Smooth muscle cell (in vitro differentiated cells): ENCODE results near the gene ROCK2. TPM values are rescaled to one million over a fixed set of nuclear protein-coding genes. Genes with fewer than 3 reads are reported as not detected.
"Not testable (repeated sequence)": the region's sequence is repeated elsewhere in the genome, so short reads cannot be mapped to it uniquely, and the experiment has no call there.

Experiments used
- DNase-seq: peaks from one replicate; lab custom pipeline; 2025; ENCODE audit not compliant: unreplicated experiment; lab: John Stamatoyannopoulos, UW
- H2AFZ ChIP-seq: fragments of 200-600 bp; sonication (generic); 2 replicates; pipeline ENCODE4 v1.6.0; 2016; ENCODE audit warnings: antibody characterized with exemption, low read depth, mild to moderate bottlenecking
- H3F3A ChIP-seq: fragments of 200-600 bp; sonication (generic); 2 replicates; pipeline ENCODE4 v1.6.0; 2017; ENCODE audit warnings: antibody characterized with exemption, low read depth
- H3K27ac ChIP-seq: fragments of 200-600 bp; sonication (generic); 2 replicates; pipeline ENCODE4 v1.5.1; 2016; ENCODE audit warnings: low read depth, mild to moderate bottlenecking
- H3K27me3 ChIP-seq: fragments of 200-600 bp; sonication (generic); 2 replicates; pipeline ENCODE4 v1.6.1; 2016; ENCODE audit warnings: low read depth, mild to moderate bottlenecking
- H3K36me3 ChIP-seq: fragments of 200-600 bp; sonication (generic); 2 replicates; pipeline ENCODE4 v1.5.1; 2016; ENCODE audit warnings: low read depth
- H3K4me1 ChIP-seq: fragments of 200-600 bp; sonication (generic); 2 replicates; pipeline ENCODE4 v1.5.1; 2016; ENCODE audit warnings: low read depth
- H3K4me2 ChIP-seq: fragments of 200-600 bp; sonication (generic); 2 replicates; pipeline ENCODE4 v1.6.0; 2016; ENCODE audit warnings: mild to moderate bottlenecking
- H3K4me3 ChIP-seq: fragments of 200-600 bp; sonication (generic); 2 replicates; pipeline ENCODE4 v1.5.1; 2016; ENCODE audit warnings: mild to moderate bottlenecking
- H3K79me2 ChIP-seq: fragments of 200-600 bp; sonication (generic); 2 replicates; pipeline ENCODE4 v1.6.0; 2016; ENCODE audit warnings: low read depth, mild to moderate bottlenecking
- H3K9ac ChIP-seq: fragments of 200-600 bp; sonication (generic); 2 replicates; pipeline ENCODE4 v1.6.0; 2016; ENCODE audit warnings: low read depth
- H3K9me3 ChIP-seq: fragments of 200-600 bp; sonication (generic); replicated peaks from 2 replicates; pipeline ENCODE4 v1.5.1; 2016; ENCODE audit warnings: low read depth
- H4K20me1 ChIP-seq: fragments of 200-600 bp; sonication (generic); 2 replicates; pipeline ENCODE4 v1.6.0; 2016; ENCODE audit warnings: low read depth
- WGBS: methylation state at CpG from one replicate; pipeline ENCODE4 v1.1.7; 2016; ENCODE audit warnings: low lambda C conversion rate; 5-methylcytosine and 5-hydroxymethylcytosine counted together
- polyA plus RNA-seq: library from polyadenylated mRNA; unstranded; fragments of >200 nt; fragmentation: Nextera tagmentation; extraction: Ambion mirVana; gene quantifications from 2 replicates; pipeline ENCODE4 v1.2.1, GENCODE V29; 2016
- total RNA-seq: library from RNA; depleted of rRNA; stranded (reverse); fragments of >200 nt; gene quantifications from 2 replicates; pipeline ENCODE4 v1.2.3, GENCODE V29; 2014
- TF ChIP-seq, protein P1 (sequence below): fragments of 200-600 bp; sonication (generic); IDR thresholded peaks from 2 replicates; pipeline ENCODE4 v1.5.1; 2017; ENCODE audit warnings: borderline replicate concordance, mild to moderate bottlenecking, antibody characterized with exemption; ENCODE audit not compliant: insufficient read depth, poor library complexity, severe bottlenecking

The ROCK2 gene
- total and polyA plus RNA-seq, 2 experiments from 2014 or later = 27.2 to 45.5 TPM

GRCh38 chr2:11257964-11258363, 86.5 kb downstream of the ROCK2 start:
- Histone ChIP-seq H4K20me1 (peaks cover 53% of the 10 kb centered on the region), H3K79me2 (peaks cover 74% of the 10 kb centered on the region), H3K4me3 (no peak overlapping the region), H3F3A (no peaks in the 10 kb centered on the region), H3K9ac (no peak overlapping the region), H3K27ac (no peak overlapping the region), H3K4me1 (no peaks in the 10 kb centered on the region), H3K27me3 (no peaks in the 10 kb centered on the region), H3K9me3 (no peaks in the 10 kb centered on the region), H2AFZ (no peak overlapping the region), H3K4me2 (no peak overlapping the region), H3K36me3 (no peaks in the 10 kb centered on the region)
- 91% methylated on average over 3 of the region's 3 CpGs for WGBS
- TF ChIP-seq, protein P1, sequence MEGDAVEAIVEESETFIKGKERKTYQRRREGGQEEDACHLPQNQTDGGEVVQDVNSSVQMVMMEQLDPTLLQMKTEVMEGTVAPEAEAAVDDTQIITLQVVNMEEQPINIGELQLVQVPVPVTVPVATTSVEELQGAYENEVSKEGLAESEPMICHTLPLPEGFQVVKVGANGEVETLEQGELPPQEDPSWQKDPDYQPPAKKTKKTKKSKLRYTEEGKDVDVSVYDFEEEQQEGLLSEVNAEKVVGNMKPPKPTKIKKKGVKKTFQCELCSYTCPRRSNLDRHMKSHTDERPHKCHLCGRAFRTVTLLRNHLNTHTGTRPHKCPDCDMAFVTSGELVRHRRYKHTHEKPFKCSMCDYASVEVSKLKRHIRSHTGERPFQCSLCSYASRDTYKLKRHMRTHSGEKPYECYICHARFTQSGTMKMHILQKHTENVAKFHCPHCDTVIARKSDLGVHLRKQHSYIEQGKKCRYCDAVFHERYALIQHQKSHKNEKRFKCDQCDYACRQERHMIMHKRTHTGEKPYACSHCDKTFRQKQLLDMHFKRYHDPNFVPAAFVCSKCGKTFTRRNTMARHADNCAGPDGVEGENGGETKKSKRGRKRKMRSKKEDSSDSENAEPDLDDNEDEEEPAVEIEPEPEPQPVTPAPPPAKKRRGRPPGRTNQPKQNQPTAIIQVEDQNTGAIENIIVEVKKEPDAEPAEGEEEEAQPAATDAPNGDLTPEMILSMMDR = no peak
- no peak for DNase-seq

GRCh38 chr2:11257078-11257477, 87.4 kb downstream of the ROCK2 start:
- peaks cover 2% of the 10 kb centered on the region for H3K9me3 ChIP-seq
- H3F3A ChIP-seq = no peaks in the 10 kb centered on the region
- WGBS = 95% methylated on average over 16 of the region's 16 CpGs
- H4K20me1 ChIP-seq = peaks cover 60% of the 10 kb centered on the region
- no peak overlapping the region for H2AFZ ChIP-seq
- H3K4me1 ChIP-seq = no peaks in the 10 kb centered on the region
- TF ChIP-seq, protein P1 = no peak
- no peak overlapping the region for H3K4me3 ChIP-seq
- no peak overlapping the region for H3K4me2 ChIP-seq
- peaks cover 76% of the 10 kb centered on the region for H3K79me2 ChIP-seq
- no peak for DNase-seq
- H3K27ac ChIP-seq = no peak overlapping the region
- no peaks in the 10 kb centered on the region for H3K36me3 ChIP-seq
- H3K27me3 ChIP-seq = no peaks in the 10 kb centered on the region
- H3K9ac ChIP-seq = no peak overlapping the region

- Histone ChIP-seq H3K4me1 (no peaks in the 10 kb centered on the region), H2AFZ (no peak overlapping the region), H3K9ac (no peak overlapping the region), H3K4me3 (no peak overlapping the region), H4K20me1 (peaks cover 62% of the 10 kb centered on the region), H3K27me3 (no peaks in the 10 kb centered on the region), H3K9me3 (peaks cover 2% of the 10 kb centered on the region), H3K36me3 (no peaks in the 10 kb centered on the region), H3K4me2 (no peak overlapping the region), H3K27ac (no peak overlapping the region), H3F3A (no peaks in the 10 kb centered on the region), H3K79me2 (peaks cover 79% of the 10 kb centered on the region)
- WGBS = 91% methylated on average over 7 of the region's 7 CpGs
- DNase-seq = no peak
- TF ChIP-seq, protein P1 = no peak
Measured at GRCh38 chr2:11256166-11256565, 88.3 kb downstream of the ROCK2 start.

- Histone ChIP-seq H3K4me3 (no peak overlapping the region), H4K20me1 (peaks cover 57% of the 10 kb centered on the region), H3K4me1 (no peaks in the 10 kb centered on the region), H3K9me3 (peaks cover 2% of the 10 kb centered on the region), H3K36me3 (peaks cover 5% of the 10 kb centered on the region), H2AFZ (no peak overlapping the region), H3K27ac (no peak overlapping the region), H3K9ac (no peak overlapping the region), H3K79me2 (peaks cover 76% of the 10 kb centered on the region), H3K27me3 (no peaks in the 10 kb centered on the region), H3F3A (no peaks in the 10 kb centered on the region), H3K4me2 (no peak overlapping the region)
- no peak for DNase-seq
- TF ChIP-seq, protein P1 = no peak
- WGBS = 80% methylated on average over 2 of the region's 2 CpGs
Measured at GRCh38 chr2:11254100-11254536, 90.3 kb downstream of the ROCK2 start.

DNA sequence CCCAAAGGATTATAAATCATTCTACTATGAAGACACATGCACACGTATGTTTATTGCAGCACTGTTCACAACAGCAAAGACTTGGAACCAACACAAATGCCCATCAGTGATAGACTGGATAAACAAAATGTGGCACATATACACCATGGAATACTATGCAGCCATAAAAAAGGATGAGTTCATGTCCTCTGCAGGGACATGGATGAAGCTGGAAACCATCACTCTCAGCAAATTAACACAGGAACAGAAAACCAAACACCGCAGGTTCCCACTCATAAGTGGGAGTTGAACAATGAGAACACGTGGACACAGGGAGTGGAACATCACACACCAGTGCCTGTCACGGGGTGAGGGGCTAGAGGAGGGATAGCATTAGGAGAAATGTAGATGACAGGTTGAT, 92.0 kb downstream of the ROCK2 start:
- H3K27me3 ChIP-seq, H3K4me2 ChIP-seq, H3K9ac ChIP-seq, H3K4me3 ChIP-seq, H2AFZ ChIP-seq, DNase-seq, H3K27ac ChIP-seq, H3K9me3 ChIP-seq, H3K4me1 ChIP-seq, H3K36me3 ChIP-seq, H3F3A ChIP-seq: not testable (repeated sequence)
- peaks cover 55% of the 10 kb centered on the region for H4K20me1 ChIP-seq
- WGBS = 97% methylated on average over 4 of the region's 4 CpGs
- H3K79me2 ChIP-seq = peaks cover 80% of the 10 kb centered on the region
